K562 (cell line): ENCODE results near the gene NLK. TPM values are rescaled to one million over a fixed set of nuclear protein-coding genes. Genes with fewer than 3 reads are reported as not detected.

Source experiments
- ATF7 ChIP-seq: fragments of 450-650 bp; IDR thresholded peaks from 2 replicates; pipeline ENCODE4 v1.7.1; 2014; ENCODE audit warnings: mild to moderate bottlenecking, moderate library complexity
- BCLAF1 ChIP-seq, 2 experiments: fragments of 450-650 bp in 1 of 2; IDR thresholded peaks; 2 replicates each; pipeline ENCODE4 v1.6.1; 2011 to 2017; ENCODE audit warnings: low read depth in 2 of 2, antibody characterized with exemption in 1 of 2, borderline replicate concordance in 1 of 2, low read length in 1 of 2, mild to moderate bottlenecking in 1 of 2, mixed read lengths in 1 of 2; ENCODE audit not compliant: control insufficient read depth in 1 of 2
- CBFB ChIP-seq: sonication (generic); formaldehyde crosslinking; IDR thresholded peaks from 2 replicates; pipeline ENCODE4 v1.4.0; 2020; ENCODE audit warnings: mild to moderate bottlenecking, missing genetic modification reagents
- CTCF ChIP-seq, 3 experiments: IDR thresholded peaks in 2 of 3; conservative IDR thresholded peaks in 1 of 3; 2 replicates each; pipeline ENCODE4 v1.5.1; 2011 to 2012; ENCODE audit warnings: low read length in 3 of 3, mild to moderate bottlenecking in 3 of 3, control low read depth in 2 of 3, improper control_type of control experiment in 1 of 3, inconsistent platforms in 1 of 3, low read depth in 1 of 3, mixed read lengths in 1 of 3, moderate library complexity in 1 of 3; ENCODE audit not compliant: insufficient read depth in 2 of 3
- ERF ChIP-seq: fragments of 450-650 bp; formaldehyde crosslinking; IDR thresholded peaks from 2 replicates; pipeline ENCODE4 v1.4.0; 2020; ENCODE audit warnings: mild to moderate bottlenecking, mixed read lengths
- EZH2 ChIP-seq: IDR thresholded peaks from 2 replicates; pipeline ENCODE4 v1.6.1; 2012; ENCODE audit warnings: low read depth, mild to moderate bottlenecking, inconsistent platforms, low read length, borderline replicate concordance
- GTF2E2 ChIP-seq: fragments of 200-800 bp; sonication (Bioruptor generic); IDR thresholded peaks from 2 replicates; pipeline ENCODE4 v1.6.1; 2016; ENCODE audit warnings: missing genetic modification characterization, missing compliant biosample characterization
- HMGN3 ChIP-seq: IDR thresholded peaks from 2 replicates; pipeline ENCODE4 v1.6.1; 2011; ENCODE audit warnings: borderline replicate concordance, low read depth, mild to moderate bottlenecking, mixed read lengths, low read length; ENCODE audit not compliant: insufficient read length; ENCODE audit errors: extremely low read depth
- HNRNPK ChIP-seq: fragments of 200-400 bp; formaldehyde crosslinking; IDR thresholded peaks from one replicate; pipeline ENCODE4 v1.6.1; 2018; ENCODE audit warnings: mild to moderate bottlenecking, low read depth, low read length; ENCODE audit not compliant: poor library complexity, severe bottlenecking
- KDM1A ChIP-seq, 2 experiments: fragments of 450-650 bp; IDR thresholded peaks; 2 replicates each; pipeline ENCODE4 v1.6.1; 2016; ENCODE audit warnings: mild to moderate bottlenecking in 2 of 2
- MED1 ChIP-seq: sonication (generic); formaldehyde crosslinking; IDR thresholded peaks from 2 replicates; pipeline ENCODE4 v1.8.1; 2023; ENCODE audit warnings: missing genetic modification reagents, borderline replicate concordance
- NFIX ChIP-seq: fragments of 250-450 bp; sonication (Bioruptor Pico); IDR thresholded peaks from 2 replicates; pipeline ENCODE4 v1.4.0; 2020; ENCODE audit warnings: low read depth, mild to moderate bottlenecking, moderate library complexity
- PTTG1 ChIP-seq: fragments of 450-650 bp; IDR thresholded peaks from 2 replicates; pipeline ENCODE4 v1.6.1; 2016; ENCODE audit warnings: low read depth, mild to moderate bottlenecking, missing genetic modification characterization, missing compliant biosample characterization
- RBM22 ChIP-seq: fragments of 200-400 bp; formaldehyde crosslinking; IDR thresholded peaks from 2 replicates; pipeline ENCODE4 v1.6.1; 2018; ENCODE audit warnings: low read length, low read depth; ENCODE audit not compliant: poor library complexity, severe bottlenecking
- RUNX1 ChIP-seq: sonication (generic); IDR thresholded peaks from 2 replicates; pipeline ENCODE4 v1.6.1; 2016; ENCODE audit warnings: antibody characterized with exemption, low read depth
- TARDBP ChIP-seq: fragments of 450-650 bp; IDR thresholded peaks from 2 replicates; pipeline ENCODE4 v1.6.1; 2016
- TBL1XR1 ChIP-seq, 2 experiments: IDR thresholded peaks; 2 replicates each; pipeline ENCODE4 v1.6.1; 2012; ENCODE audit warnings: improper control_type of control experiment in 2 of 2, low read length in 2 of 2, mild to moderate bottlenecking in 1 of 2
- TEAD4 ChIP-seq, 2 experiments: sonication (generic) in 1 of 2; formaldehyde crosslinking in 1 of 2; IDR thresholded peaks; 2 replicates each; pipeline versions ENCODE4 v1.6.1 to v1.8.0; 2012 to 2022; ENCODE audit warnings: borderline replicate concordance in 1 of 2, inconsistent platforms in 1 of 2, low read length in 1 of 2, mild to moderate bottlenecking in 1 of 2, missing genetic modification reagents in 1 of 2
- ZBTB1 ChIP-seq: sonication (generic); formaldehyde crosslinking; IDR thresholded peaks from 2 replicates; pipeline ENCODE4 v1.8.1; 2023; ENCODE audit warnings: missing genetic modification reagents, low read depth, mild to moderate bottlenecking, borderline replicate concordance
- ZFPM2 ChIP-seq: fragments of 250-450 bp; sonication (Bioruptor Pico); IDR thresholded peaks from 2 replicates; pipeline ENCODE4 v1.5.1; 2022; ENCODE audit warnings: mild to moderate bottlenecking
- ZNF124 ChIP-seq: sonication (generic); formaldehyde crosslinking; IDR thresholded peaks from 2 replicates; pipeline ENCODE4 v1.8.1; 2022; ENCODE audit warnings: missing genetic modification reagents
- ZNF174 ChIP-seq: fragments of 250-450 bp; sonication (Bioruptor Pico); IDR thresholded peaks from 2 replicates; pipeline ENCODE4 v1.4.0; 2020; ENCODE audit warnings: mild to moderate bottlenecking
- ZNF197 ChIP-seq: fragments of 200-800 bp; sonication (Bioruptor generic); IDR thresholded peaks from 2 replicates; pipeline ENCODE4 v1.6.1; 2016; ENCODE audit warnings: low read depth, missing genetic modification characterization, missing compliant biosample characterization
- ZNF551 ChIP-seq: fragments of 250-450 bp; sonication (Bioruptor Pico); IDR thresholded peaks from 2 replicates; pipeline ENCODE4 v1.5.0; 2021; ENCODE audit warnings: mild to moderate bottlenecking, moderate library complexity
- ZSCAN29 ChIP-seq: fragments of 450-650 bp; IDR thresholded peaks from 2 replicates; pipeline ENCODE4 v1.6.1; 2017
- polyA plus RNA-seq, 8 experiments: library from polyadenylated mRNA; depleted of rRNA in 4 of 8; stranded (reverse) in 5 of 8; unstranded in 3 of 8; fragments of >200 nt; fragmentation: Nextera tagmentation in 2 of 8; fragmentation: Illumina TruSeq in 1 of 8; extraction: Ambion mirVana in 2 of 8; extraction: Trizol in 1 of 8; gene quantifications; 2 replicates each; pipeline versions ENCODE4 v1.2.1 to v1.2.3, GENCODE V29; 2011 to 2014; ENCODE audit warnings: inconsistent platforms in 1 of 8, missing spikeins in 1 of 8
- total RNA-seq, 7 experiments: library from RNA; depleted of rRNA in 6 of 7; stranded (reverse); fragments of >200 nt in 6 of 7; fragmentation: Illumina TruSeq in 2 of 7; extraction: Trizol in 2 of 7; gene quantifications; 2 replicates each; pipeline versions ENCODE4 v1.2.1 to v1.2.3, GENCODE V29; 2011 to 2021; ENCODE audit warnings: low replicate concordance in 1 of 7

NLK gene
- total and polyA plus RNA-seq, 9 of the 15 experiments (the other 6 are each of a cell fraction or from before 2014, with no cell fraction given), result 10.9 to 59.6 (median 26.7) TPM

GRCh38 chr17:28173031-28173561 is 130.6 kb downstream of the NLK start (continued):
- 0 out of 2 replicates have a peak, but pooled peaks have one; percentile 34 for TF ChIP-seq PTTG1
- no peak for TF ChIP-seq BCLAF1 (IDR thresholded peaks at IDR 0.05; ENCODE audit: borderline replicate concordance in 1 of 2, control insufficient read depth in 1 of 2, low read depth in 2 of 2, low read length in 1 of 2)
- TF ChIP-seq HMGN3, result peak; percentile 93
- peak; percentile 88 for TF ChIP-seq ATF7
- TF ChIP-seq EZH2, result no peak; the same call in 1 of the 2 replicates
- no peak for TF ChIP-seq ZNF551 (CRISPR knock-in tag)
- TF ChIP-seq TARDBP, result no peak
- no peak for TF ChIP-seq ZNF124
- TF ChIP-seq CTCF (IDR thresholded peaks at IDR 0.05 in 2 of 3, conservative IDR thresholded peaks at IDR 0.05 in 1 of 3; ENCODE audit: insufficient read depth in 2 of 3, low read depth in 1 of 3, low read length in 3 of 3), result no peak
- no peak for TF ChIP-seq MED1 (CRISPR knock-in tag)
- TF ChIP-seq NFIX (CRISPR knock-in tag), result no peak
- TF ChIP-seq TBL1XR1 (IDR thresholded peaks at IDR 0.05; ENCODE audit: low read length in 2 of 2), result peak in 1 of 2 experiments; percentile 100; a peak in 3 of 4 replicates
- TF ChIP-seq ZNF174 (CRISPR knock-in tag), result no peak
- peak; percentile 99 for TF ChIP-seq TEAD4 (IDR thresholded peaks at IDR 0.05; ENCODE audit: low read length)
- TF ChIP-seq TEAD4 (CRISPR knock-in tag; IDR thresholded peaks at IDR 0.05; ENCODE audit: borderline replicate concordance), result no peak
- no peak for TF ChIP-seq HNRNPK
- TF ChIP-seq ZNF197, result peak; percentile 93; the same call in 1 of the 2 replicates
- TF ChIP-seq ZSCAN29, result no peak
- TF ChIP-seq RBM22, result no peak
- peak; percentile 20; the same call in 1 of the 2 replicates for TF ChIP-seq RUNX1
- TF ChIP-seq GTF2E2 (tag), result no peak
- TF ChIP-seq ZFPM2 (CRISPR knock-in tag), result no peak
- TF ChIP-seq KDM1A (IDR thresholded peaks at IDR 0.05), result peak; percentile 100
- no peak for TF ChIP-seq ZBTB1
- no peak for TF ChIP-seq ERF
- no peak for TF ChIP-seq CBFB (CRISPR knock-in tag)
